HG03571 (cell line): ENCODE measurements around the gene MAN2B2.
"Not testable (repeated sequence)": the region's sequence is repeated elsewhere in the genome, so short reads cannot be mapped to it uniquely, and the experiment has no call there.

Source experiments
- ATAC-seq: cut with Tn5 transposase; IDR thresholded peaks from one replicate; pipeline ENCODE4 v1.9.1; 2021; ENCODE audit not compliant: unreplicated experiment

Gene MAN2B2

GRCh38 chr4:6613676-6614651 lies 39.0 kb downstream of the MAN2B2 start:
- ATAC-seq, result no peak

- no peak for ATAC-seq
Measured at GRCh38 chr4:6614701-6615230, 39.8 kb downstream of the MAN2B2 start.

GRCh38 chr4:6616087-6616995 lies 41.4 kb downstream of the MAN2B2 start:
- ATAC-seq, result no peak

DNA sequence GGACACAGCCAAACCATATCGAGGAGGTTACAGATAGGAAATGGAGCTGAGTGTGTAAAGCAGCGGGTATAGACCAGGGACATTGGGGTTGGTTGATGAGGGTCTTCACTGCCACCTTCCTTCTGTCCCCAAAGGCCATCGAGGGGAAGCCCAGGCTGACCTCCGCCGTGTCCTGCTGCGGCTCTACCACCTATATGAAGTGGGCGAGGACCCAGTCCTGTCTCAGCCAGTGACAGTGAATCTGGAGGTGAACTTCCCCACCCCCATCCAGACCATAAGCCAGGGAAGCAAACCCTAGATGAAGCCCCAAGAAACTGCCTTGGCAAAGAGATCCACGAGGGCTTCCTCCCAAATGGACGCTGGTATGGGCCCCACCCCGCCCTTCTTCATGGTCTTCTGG lies 42.3 kb downstream of the MAN2B2 start:
- ATAC-seq, result no peak

GRCh38 chr4:6618386-6619115 lies 43.6 kb downstream of the MAN2B2 start:
- ATAC-seq, result no peak

DNA sequence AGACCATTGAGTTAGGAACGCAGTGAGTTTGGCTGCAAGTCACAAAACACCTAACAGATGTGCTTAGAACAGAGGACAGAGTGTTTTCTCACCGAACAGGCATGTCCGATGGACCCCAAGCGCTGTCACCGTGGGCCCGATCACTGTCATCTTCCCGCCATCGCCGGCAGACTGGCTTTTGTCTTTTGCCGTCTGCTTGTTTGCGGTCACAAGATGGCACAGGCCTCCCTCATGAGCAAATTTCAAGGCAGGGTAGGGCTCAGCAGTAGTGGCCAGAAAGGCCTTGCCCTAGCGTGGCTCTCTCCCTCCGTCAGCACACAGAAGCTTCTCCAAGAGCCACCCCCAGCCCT lies 44.1 kb downstream of the MAN2B2 start:
- ATAC-seq, result no peak

DNA sequence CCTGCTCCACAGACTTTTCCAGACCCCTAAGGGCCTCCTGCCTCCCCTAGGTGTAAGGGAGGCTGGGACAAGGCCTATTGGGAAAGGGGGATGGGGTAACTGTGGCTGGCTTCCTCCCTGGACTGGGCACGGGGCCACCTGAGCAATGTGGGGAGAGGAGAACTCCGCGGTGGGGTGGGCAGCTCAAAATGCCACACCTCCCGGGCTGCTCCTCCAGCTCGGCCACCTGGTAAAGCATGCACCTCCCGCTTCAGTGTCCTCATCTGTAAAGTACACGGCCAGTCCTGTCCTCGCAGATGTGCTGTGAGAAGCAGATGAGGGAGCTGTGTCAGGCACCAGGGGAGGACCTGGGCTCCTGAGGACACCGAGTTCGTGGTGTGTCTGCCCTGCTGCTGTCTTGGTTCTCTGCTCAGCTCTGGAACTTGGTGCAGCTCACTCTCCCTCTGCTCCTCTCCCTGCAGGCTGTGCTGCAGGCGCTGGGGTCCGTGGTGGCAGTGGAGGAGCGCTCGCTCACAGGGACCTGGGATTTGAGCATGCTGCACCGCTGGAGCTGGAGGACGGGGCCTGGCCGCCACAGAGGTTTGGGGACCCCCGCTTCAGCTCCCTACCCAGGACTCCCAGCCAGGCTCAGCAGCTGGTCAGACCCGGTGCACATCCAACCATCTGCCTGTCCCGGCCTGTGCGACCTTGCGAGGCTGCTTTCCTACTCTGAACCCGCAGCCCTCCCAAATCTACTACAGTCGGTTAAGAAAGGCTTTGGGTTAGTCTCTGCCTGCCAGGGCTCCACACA lies 44.7 kb downstream of the MAN2B2 start:
- ATAC-seq, result no peak

GRCh38 chr4:6620296-6620695 lies 45.3 kb downstream of the MAN2B2 start:
- ATAC-seq, result no peak

DNA sequence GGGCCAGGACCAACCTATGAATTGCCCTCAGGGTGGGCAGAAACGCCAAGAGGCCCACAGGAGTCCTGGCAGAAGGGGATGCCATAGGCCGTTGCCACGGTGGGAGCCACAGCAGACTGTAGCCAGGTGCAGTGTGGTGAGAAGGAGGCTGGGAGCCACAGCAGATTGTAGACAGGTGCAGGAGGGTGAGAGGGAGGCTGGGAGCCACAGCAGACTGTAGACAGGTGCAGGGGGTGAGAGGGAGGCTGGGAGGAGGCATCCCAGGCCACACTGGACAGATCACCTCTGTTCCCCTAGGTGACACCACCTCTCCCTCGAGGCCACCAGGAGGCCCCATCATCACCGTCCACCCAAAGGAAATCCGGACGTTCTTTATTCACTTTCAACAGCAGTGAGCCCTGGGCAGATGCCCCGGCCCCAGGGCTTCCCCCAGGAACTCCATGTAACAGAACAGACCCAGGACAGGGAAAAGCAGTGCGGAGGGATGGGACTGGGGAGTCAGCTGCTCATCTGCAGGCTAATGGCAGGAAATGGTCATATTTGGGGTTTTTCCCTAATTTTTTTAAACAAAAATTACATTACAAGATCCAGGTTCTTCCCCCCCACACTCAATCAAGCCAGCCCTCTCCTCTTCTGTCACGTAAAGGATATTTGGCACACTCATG lies 46.0 kb downstream of the MAN2B2 start:
- no peak for ATAC-seq

DNA sequence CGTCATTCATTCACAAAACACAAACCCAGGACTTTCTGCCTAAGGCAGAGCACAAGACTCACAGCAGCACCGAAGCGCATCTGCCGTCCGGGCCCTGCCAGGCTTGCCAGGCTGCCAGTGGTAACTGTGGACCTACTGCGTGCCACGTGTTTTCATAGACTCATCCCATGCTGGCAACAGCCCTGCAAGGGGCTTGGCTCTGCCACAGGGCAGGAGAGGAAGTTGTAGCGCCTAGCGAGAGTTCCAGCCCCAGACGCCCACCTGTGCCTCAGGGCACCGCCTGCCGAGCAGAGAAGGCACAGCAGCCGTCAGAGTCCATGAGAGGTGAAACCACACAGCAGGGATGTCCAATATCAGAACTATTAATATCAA lies 46.6 kb downstream of the MAN2B2 start:
- ATAC-seq, result no peak

DNA sequence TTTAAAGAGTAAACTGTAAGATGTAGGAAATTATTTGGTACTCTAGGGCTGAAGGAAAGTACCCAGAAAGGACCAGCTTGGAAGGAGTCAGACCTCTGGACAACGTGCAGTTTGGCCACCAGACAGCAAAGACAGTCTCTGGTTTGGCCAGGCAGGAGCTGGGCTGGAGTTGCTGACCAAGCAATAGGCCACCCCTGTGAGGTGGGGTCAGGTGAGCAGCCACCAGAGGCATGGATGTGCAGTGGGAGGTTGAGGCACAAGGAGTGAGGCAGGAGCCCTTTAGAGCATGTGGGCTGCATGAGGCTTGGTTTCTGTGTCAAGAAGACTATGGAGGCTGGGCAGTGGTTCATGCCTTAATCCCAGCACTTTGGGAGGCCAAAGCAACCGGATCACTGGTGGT lies 47.8 kb downstream of the MAN2B2 start:
- ATAC-seq, result no peak

DNA sequence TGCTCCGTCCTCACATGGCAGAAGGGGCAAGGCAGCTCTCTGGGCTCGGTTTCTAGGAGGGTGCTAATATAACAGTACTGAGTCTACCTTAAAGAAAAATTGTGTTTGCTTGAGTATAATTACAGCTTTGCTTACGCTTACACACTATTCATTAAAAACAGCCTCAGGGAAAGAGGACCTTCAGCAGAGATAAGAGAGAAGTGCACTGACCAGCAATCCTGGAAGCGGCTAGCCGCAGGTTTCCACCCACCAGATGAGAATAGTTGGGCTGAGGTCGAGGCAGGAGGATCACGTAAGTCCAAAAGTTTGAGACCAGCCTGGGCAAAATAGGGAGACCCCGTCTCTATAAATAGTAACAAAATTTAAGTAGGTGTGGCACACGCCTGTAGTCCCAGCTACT lies 50.3 kb downstream of the MAN2B2 start:
- no peak for ATAC-seq

DNA sequence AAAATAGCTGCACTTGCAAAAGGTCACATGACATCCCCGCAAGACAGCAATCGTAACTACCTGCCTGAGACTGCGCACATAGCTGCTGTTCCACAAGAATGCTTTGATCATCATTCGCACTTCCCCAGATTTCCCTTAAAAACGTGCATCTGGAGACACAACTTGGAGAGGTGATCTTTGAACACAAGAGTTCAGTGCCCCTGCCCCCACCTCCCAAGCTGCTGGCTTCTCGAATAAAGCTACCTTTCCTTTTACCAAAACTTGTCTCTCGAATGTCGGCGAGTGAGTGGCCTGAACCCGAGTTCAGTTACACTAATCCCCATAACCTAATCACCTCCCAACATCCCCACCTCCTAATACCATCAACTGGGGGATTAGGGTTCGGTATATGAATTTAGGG lies 51.1 kb downstream of the MAN2B2 start:
- ATAC-seq, result no peak

DNA sequence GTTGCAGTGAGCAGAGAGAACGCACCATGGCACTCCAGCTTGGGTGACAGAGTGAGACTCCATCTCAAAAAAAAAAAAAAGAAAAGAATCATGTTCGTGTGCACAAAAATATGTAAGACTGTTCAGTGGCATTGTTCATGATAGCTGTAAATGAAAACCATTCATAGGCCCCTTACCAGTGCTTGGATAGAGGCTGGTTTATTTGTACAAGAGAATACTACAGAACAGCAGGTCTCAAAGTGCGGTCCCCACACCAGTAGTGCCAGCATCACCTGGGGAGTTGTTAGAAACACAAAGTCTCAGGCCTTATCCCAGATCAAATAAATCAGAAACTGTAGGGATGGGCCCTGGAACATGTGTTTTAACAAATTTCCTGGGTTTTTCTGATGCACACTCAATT lies 52.8 kb downstream of the MAN2B2 start:
- ATAC-seq, result no peak

GRCh38 chr4:6628484-6628883 lies 53.5 kb downstream of the MAN2B2 start:
- not testable (repeated sequence) for ATAC-seq

DNA sequence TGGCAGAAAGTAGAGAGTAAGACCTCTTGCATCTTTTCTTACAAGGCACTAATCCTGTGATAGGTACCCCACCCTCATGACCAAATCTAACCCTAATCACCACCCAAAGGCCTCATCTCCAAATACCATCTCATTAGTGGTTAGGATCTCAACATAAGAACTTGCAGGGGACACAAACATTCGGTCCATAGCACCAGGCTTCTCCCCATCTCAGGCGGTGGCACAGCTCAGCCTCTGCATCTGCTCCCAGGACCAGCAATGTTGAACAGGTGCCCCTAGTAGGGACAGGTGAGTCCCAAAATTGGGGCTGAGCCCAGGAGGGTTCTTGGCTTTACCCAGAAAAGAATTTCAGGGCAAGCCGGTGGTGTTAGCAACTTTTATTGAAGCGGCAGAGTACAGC lies 57.1 kb downstream of the MAN2B2 start:
- ATAC-seq, result no peak

GRCh38 chr4:6633091-6633906 lies 58.3 kb downstream of the MAN2B2 start:
- ATAC-seq, result no peak

- no peak for ATAC-seq
Measured at GRCh38 chr4:6634746-6635145, 59.8 kb downstream of the MAN2B2 start.

DNA sequence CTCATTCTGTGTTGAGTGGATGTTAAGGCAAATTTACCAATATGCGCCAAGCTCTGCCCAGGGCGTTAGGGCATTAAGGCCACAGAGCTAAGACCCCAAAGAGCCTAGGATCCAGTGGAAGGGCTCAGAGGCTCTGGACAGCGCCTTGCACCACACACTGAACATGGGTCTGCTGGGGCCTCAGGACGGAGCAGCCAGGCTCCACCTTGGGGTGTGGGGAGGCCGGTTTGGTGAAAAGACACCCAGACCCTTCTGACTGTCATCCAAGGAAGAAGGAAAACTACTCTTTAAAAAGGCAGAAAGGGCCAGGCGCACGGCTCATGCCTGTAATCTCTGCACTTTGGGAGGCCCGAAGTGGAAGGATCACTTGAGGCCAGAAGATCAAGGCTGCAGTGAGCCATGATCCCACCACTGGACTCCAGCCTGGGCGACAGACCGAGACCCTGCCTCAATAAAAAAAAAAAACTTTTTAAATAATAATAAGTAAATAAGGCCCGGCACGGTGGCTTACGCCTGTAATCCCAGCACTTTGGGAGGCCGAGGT lies 64.2 kb downstream of the MAN2B2 start:
- ATAC-seq, result no peak
